ENCODE measurements around the gene BAHCC1. TPM values are rescaled to one million over a fixed set of nuclear protein-coding genes. Genes with fewer than 3 reads are reported as not detected.
A peak's percentile ranks its signal among the peaks of the same experiment; 100 is the strongest.

The BAHCC1 gene
- polyA plus RNA-seq, 3 donors from 2014 or later: 0.02 TPM; not detected in 2

DNA sequence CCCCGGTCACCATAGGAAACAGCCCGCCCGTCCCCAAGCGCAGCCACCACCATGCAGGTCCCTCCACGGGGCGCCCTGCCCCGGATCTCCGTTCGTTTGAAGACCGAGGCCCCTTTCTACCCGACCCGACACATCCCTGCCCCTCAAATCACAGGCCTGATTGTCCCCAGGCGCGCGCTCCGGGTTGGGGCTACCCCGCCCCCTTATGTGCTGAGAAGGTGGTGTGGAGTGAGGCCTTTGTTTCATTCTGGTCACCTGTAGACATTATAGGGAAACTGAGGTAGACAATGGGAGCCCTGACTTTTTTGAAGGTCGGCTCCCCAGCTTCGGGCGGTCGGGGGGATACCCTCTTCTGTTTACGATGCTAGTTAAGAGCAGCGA, 118.1 kb downstream of the BAHCC1 start:
- H3K4me3 Mint-ChIP-seq: peak overlapping the region; percentile 88 to 91 (median 88)
- H3K27ac Mint-ChIP-seq: peak overlapping the region; percentile 76 to 93 (median 87)
- DNase-seq: peak; percentile 61 to 68 (median 65)
- peaks cover 31 to 41% (median 33%) of the 10 kb centered on the region in 3 donors for H3K27me3 Mint-ChIP-seq (ENCODE audit: low read depth in 3 of 3)
- peaks cover 62 to 69% of the 10 kb centered on the region in 2 donors for H3K4me1 Mint-ChIP-seq
- peaks cover 0 to 3% (median 0%) of the 10 kb centered on the region in 6 donors for H3K9me3 Mint-ChIP-seq
- H3K36me3 Mint-ChIP-seq: peaks cover 31 to 36% (median 32%) of the 10 kb centered on the region in 3 donors

GRCh38 chr17:81513753-81514488, 118.7 kb downstream of the BAHCC1 start:
- peaks cover 0 to 3% (median 0%) of the 10 kb centered on the region in 6 donors for H3K9me3 Mint-ChIP-seq
- H3K27ac Mint-ChIP-seq: peak overlapping the region; percentile 76 to 93 (median 87)
- peaks cover 57 to 66% of the 10 kb centered on the region in 2 donors for H3K4me1 Mint-ChIP-seq
- peak overlapping the region; percentile 88 to 91 (median 88) for H3K4me3 Mint-ChIP-seq
- peaks cover 29 to 32% (median 30%) of the 10 kb centered on the region in 3 donors for H3K36me3 Mint-ChIP-seq
- H3K27me3 Mint-ChIP-seq (ENCODE audit: low read depth in 3 of 3): peaks cover 31 to 41% (median 32%) of the 10 kb centered on the region in 3 donors
- peak; percentile 24 to 35 (median 28) for DNase-seq

- Mint-ChIP-seq H3K9me3 (peaks cover 0 to 3% (median 0%) of the 10 kb centered on the region in 6 donors), H3K27ac (peak overlapping the region; percentile 49 to 87 (median 62)), H3K36me3 (peaks cover 24 to 27% (median 25%) of the 10 kb centered on the region in 3 donors), H3K4me3 (peak overlapping the region; percentile 67 to 88 (median 74)), H3K27me3 (ENCODE audit: low read depth in 3 of 3) (peaks cover 28 to 41% (median 31%) of the 10 kb centered on the region in 3 donors), H3K4me1 (peaks cover 52 to 61% of the 10 kb centered on the region in 2 donors)
- no peak for DNase-seq
Observed at GRCh38 chr17:81514489-81514738, 119.2 kb downstream of the BAHCC1 start.

DNA sequence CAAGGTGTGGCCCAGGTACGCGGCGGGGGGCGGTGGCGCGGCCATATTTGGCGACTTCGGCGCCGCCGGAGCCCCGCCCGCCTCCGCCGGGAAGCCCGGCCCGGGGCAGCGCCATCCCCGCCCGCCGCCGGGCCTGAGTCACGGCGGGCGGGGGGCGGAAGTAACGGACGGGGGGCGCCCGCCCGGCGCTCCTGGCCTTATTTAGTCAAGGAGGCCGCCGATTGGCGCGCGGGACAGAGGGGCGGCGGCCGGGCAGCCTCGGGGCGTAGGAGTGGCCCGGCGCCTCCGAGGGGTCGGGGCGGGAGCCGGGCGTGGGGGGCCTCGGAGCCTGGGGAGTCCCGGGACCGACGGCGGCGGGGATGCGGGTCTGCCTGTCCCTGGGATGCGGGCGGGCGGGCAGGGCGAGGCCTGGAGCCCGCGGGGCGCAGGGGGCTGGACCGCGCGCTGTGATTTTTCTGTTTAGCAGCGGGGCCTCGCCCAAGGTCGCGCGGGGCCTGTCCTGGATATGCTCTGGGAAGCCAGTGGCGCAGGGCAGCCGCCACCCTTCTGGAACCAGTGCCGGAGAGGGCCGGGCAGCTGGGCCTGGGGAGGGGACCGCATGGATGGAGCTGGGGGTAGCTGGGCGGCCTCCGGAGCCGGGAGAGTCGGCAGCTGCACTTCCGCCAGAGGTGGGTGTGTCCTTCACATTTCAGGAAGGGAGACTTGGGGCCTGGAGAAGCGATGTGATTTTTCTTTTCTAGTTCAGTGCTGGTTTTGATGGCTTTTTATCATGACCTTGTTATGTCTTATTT, 119.7 kb downstream of the BAHCC1 start:
- Mint-ChIP-seq H3K9me3 (peaks cover 0 to 3% (median 0%) of the 10 kb centered on the region in 6 donors), H3K36me3 (peaks cover 19 to 22% (median 20%) of the 10 kb centered on the region in 3 donors), H3K4me1 (peaks cover 47 to 56% of the 10 kb centered on the region in 2 donors), H3K27me3 (ENCODE audit: low read depth in 3 of 3) (peaks cover 24 to 35% (median 27%) of the 10 kb centered on the region in 3 donors), H3K27ac (peak overlapping the region; percentile 84 to 96 (median 90)), H3K4me3 (peak overlapping the region; percentile 89 to 93 (median 93))
- DNase-seq: peak; percentile 65 to 69 (median 66)

DNA sequence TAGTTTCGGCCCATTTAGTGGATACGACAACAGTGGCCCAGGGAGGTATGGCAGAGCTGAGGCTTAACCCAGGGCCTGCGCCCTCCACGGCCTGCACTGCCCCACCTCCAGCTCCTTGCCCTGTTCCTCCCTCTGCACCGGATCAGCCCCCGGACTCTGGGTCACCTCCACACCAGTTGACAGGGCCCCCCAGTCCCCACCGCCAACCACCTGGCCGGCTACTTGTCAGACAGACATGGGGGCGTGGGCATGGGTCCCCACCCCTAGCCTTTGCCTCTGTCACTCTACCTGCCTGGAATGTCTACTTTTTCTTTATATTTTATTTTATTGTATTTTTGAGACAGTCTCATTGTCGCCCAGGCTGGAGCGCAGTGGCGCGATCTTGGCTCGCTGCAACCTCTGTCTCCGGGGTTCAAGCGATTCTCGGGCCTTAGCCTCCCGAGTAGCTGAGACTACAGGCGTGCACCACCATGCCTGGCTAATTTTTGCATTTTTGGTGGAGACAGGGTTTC, 120.3 kb downstream of the BAHCC1 start:
- peaks cover 0 to 3% (median 0%) of the 10 kb centered on the region in 6 donors for H3K9me3 Mint-ChIP-seq
- peak overlapping the region; percentile 89 to 93 (median 93) for H3K4me3 Mint-ChIP-seq
- peaks cover 13 to 15% (median 15%) of the 10 kb centered on the region in 3 donors for H3K36me3 Mint-ChIP-seq
- peaks cover 43 to 51% of the 10 kb centered on the region in 2 donors for H3K4me1 Mint-ChIP-seq
- DNase-seq: no peak
- H3K27ac Mint-ChIP-seq: peak overlapping the region; percentile 84 to 96 (median 90)
- H3K27me3 Mint-ChIP-seq (ENCODE audit: low read depth in 3 of 3): peaks cover 18 to 29% (median 23%) of the 10 kb centered on the region in 3 donors

Other genes starting within 250 kb of the BAHCC1 start
- not detected for gene PVALEF, start 229.9 kb upstream of the BAHCC1 start, polyA plus RNA-seq
- 1 to 10 TPM in 1 of 3 donors, under 1 TPM in 2; 0.52 to 2.9 (median 0.97) TPM for gene AATK, start 229.2 kb upstream of the BAHCC1 start, polyA plus RNA-seq
- 1 to 10 TPM in 2 of 3 donors, under 1 TPM in 1; 0.43 to 7.4 (median 1.5) TPM for gene CEP131, start 172.5 kb upstream of the BAHCC1 start, polyA plus RNA-seq
- gene TEPSIN, start 156.4 kb upstream of the BAHCC1 start, polyA plus RNA-seq: 1 to 10 TPM; 1.6 to 7.3 (median 5.0) TPM
- 100 to 1,000 TPM in 1 of 3 donors, 10 to 100 TPM in 2; 61.2 to 121 (median 67.8) TPM for gene NDUFAF8, start 156.1 kb upstream of the BAHCC1 start, polyA plus RNA-seq
- gene SLC38A10, start 100.2 kb upstream of the BAHCC1 start, polyA plus RNA-seq: 10 to 100 TPM; 46.8 to 98.7 (median 46.8) TPM
- 1,000 to 10,000 TPM; 1,637 to 3,074 (median 2,788) TPM for gene ACTG1, start 117.3 kb downstream of the BAHCC1 start, polyA plus RNA-seq
- under 1 TPM in 1 of 3 donors, not detected in 2; 0.23 TPM for gene FSCN2, start 132.9 kb downstream of the BAHCC1 start, polyA plus RNA-seq
- 10 to 100 TPM; 11.4 to 25.0 (median 14.5) TPM for gene FAAP100, start 156.9 kb downstream of the BAHCC1 start, polyA plus RNA-seq
- gene NPLOC4, start 241.7 kb downstream of the BAHCC1 start, polyA plus RNA-seq: 10 to 100 TPM; 51.0 to 73.9 (median 60.3) TPM
- under 1 TPM in 2 of 3 donors, not detected in 1; 0.48 to 0.63 TPM for gene TSPAN10, start 241.7 kb downstream of the BAHCC1 start, polyA plus RNA-seq

Data from immature natural killer cell (primary cell).